Measurements from ENCODE around the gene COPG1. TPM values are rescaled to one million over a fixed set of nuclear protein-coding genes. Genes with fewer than 3 reads are reported as not detected.
A peak's percentile ranks its signal among the peaks of the same experiment; 100 is the strongest.

The COPG1 gene
- total RNA-seq, 1 donor from 2014 or later: 286 TPM

DNA sequence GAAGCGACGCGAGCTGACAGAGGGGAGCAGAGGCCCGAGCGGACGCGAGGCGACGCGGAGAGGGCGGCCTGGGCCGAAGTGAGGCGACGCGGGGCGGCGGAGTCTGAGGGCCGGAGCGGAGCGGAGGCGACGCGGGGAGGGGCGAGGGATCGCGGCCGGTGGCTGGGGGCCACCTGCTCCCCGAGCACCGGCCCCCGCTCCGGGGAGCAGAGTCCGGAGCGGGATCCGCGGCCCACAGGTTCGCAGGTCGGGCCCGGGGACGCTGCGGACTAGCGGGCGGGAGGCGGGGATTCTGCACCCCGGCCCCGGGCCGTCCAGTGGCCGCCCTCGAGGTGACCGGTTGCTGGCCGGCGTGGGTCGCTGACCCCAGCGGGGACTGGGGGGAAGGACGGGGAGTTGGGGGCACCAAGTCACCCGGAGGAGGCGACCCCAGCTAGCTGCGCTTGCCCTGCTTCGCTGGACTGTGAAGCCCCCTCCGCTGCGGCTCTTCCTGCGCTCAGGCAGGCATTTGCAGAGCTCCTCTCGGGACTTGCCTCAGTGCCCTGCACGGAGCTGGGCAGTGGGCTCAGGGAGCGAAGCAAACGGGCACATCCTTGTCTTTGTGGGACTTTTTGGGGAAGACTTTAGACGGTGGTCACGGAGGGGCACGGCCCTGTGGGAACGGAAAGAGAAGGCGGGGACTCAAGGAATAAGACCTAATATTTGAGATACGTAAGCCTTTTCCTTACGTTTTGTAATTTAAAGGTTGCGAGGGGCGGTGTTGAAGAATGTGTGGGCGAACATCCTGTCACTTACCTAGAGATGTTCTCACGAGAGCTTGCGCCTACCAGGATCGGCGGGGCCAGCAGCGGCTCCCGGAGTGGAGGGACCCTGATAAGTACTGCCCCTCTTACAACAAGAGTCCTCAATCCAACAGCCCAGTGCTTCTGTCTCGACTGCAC, 29.8 kb downstream of the COPG1 start:
- peak; percentile 49 for DNase-seq (ENCODE audit: low read depth)

DNA sequence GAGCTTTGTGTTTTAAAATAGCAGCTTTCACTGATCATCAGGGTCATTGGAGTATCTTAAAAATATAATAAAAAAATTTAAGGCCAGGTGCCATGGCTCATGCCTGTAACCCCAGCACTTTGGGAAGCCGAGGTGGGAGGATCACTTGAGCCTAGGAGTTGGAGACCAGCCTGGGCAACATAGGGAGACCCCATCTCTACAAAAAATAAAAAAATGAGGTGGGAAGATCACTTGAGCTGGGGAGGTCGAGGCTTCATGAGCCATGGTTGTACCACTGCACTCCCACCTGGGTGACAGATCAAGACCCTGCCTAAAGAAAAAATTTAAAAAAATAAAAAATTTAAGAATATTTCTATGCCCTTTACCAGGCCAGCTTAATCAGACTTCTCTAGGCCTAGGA, 30.8 kb downstream of the COPG1 start:
- no peak for DNase-seq (ENCODE audit: low read depth)

DNA sequence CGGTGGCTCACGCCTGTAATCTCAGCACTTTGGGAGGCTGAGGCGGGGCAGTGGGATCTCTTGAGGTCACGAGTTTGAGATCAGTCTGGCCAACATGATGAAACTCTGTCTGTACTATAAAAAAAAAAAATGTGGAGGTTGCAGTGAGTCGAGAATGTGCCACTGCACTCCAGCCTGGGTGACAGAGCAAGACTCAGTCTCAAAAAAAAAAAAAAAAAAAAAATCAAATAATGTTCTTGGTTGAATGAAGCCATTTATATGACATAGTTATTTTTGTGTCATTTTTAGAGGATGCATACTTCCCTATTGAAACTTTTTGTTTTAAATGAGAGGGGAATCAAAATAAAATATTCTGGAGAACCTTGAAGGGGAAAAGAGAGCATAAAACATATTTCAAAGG, 32.3 kb downstream of the COPG1 start:
- DNase-seq (ENCODE audit: low read depth): no peak

DNA sequence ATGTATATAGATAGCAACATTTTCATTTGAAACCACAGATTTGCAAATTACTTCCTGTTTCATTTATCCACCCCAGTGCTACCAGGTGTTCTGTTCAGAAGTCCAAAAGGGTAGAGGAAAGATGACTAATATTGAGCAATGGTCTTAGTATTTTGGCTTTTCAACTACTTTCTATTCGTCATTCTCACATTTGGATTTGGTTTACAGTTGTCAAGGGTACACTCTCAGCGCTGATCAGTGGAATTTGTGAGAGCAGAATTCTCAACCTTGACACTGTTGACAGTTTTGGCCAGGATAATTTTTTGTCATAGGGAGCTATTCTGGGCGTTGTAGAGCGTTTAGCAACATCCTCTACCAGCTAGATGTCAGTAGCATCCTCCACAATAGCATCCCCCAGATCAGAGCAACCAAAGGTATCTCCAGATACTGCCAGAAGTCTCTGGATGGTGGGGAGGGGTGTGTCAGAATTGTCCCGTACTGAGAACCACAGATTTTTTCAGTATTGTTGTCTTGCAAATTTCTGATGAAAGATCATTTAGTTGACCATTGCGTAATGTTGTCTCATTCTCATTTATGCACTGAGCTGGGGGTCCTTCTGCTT, 33.4 kb downstream of the COPG1 start:
- DNase-seq (ENCODE audit: low read depth): peak; percentile 13

DNA sequence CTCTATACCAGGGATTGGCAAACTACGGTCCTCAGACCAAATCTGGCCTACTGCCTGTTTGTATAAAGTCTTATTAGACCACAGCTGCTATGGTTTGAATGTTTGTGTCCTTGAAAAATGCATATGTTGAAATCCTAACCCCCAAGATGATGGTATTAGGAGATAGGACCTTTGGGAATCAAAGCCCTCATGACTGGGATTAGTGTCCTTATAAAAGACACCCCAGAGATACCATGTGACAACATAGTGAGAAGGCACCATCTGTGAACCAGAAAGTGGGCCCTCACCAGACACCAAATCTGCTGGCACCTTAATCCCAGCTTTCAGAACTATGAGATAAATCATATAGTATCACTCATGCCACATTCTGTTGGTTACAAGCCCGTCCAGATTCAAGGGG, 36.7 kb downstream of the COPG1 start:
- DNase-seq (ENCODE audit: low read depth): no peak

DNA sequence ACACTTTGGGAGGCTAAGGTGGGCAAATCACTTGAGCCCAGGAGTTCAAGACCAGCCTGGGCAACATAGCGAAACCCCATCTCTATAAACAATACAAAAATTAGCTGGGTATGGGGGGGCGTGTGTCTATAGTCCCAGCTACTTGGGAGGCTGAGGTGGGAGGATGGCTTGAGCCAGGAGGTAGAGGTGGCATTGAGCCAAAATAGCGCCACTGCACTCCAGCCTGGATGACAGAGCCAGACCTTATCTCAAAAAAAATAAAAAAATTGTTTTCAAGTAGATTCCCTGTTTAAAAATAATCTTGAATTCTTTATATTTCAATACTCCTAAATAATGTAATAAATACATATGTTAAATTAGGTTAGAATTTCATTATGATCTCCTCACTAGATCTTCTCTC, 39.0 kb downstream of the COPG1 start:
- DNase-seq (ENCODE audit: low read depth): no peak

DNA sequence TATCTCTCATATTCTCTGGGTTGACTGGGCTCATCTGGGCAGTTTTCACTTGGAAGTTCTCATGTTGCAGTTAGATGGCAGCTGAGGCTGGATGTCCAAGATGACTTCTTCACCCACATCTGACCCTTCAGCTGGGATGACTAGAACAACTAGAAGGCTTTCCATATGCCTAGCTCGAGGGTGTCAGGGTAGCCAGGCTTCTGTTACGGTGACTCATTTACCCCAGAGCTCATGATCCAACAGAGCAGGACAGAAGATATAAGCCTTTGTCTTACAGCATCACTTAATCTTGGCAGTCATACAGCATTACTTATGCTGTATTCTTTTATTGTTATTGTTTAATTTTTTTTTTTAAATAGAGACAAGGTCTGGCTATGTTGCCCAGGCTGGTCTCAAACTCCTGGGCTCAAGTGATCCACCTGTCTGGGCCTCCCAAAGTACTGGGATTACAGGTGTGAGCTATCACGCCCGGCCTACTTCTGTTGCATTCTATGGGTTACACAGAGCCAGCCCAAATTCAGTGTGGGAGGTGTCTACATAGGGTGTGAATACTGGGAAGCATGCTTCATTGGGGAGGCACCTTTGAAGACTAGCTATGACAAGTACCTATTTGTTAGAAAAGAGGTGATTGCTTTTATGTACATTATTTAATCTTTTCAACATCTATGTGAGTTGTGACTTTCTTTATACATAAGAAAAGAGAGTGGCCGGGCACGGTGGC, 40.0 kb downstream of the COPG1 start:
- DNase-seq (ENCODE audit: low read depth): no peak

DNA sequence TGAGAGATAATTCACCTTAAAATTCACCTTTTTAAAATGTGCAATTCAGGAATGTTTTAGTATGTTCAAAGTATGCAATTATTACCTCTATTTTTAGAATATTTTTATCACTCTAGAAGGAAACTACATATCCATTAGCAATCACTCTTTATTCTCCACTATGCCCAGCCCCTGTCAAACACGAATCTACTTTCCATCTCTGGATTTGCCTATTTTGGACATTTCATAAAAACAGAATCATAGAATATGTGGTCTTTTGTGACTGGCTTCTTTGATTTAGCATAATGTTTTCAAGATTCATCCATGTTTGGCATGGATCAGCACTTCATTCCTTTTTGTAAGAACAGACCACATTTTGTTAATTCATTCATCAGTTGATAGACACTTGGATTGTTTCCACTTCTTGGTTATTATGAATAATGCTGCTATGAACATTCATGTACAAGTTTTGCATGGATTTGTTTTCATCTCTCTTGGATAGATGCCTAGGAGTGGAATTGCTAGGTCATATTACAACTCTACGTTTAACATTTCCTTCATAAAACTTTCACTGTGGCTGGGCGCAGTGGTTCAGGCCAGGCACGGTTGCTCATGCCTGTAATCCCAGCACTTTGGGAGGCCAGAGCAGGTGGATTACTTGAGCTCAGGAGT, 42.0 kb downstream of the COPG1 start:
- no peak for DNase-seq (ENCODE audit: low read depth)

DNA sequence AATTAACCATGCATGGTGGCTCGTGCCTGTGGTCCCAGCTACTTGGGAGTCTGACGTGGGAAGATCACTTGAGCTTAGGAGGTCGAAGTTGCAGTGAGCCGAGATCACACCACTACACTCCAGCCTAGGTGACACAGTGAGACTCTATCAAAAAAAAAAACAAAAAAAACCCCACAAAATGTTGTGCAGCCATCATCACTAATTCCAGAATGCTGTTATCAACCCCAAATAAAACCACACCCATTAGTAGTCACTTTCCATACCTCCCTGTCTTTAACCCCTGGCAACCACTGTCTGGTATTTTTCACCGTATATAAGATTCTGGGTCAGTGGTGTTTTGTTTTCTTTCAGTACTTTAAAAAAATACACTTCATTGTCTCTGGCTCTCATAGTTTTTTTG, 45.9 kb downstream of the COPG1 start:
- no peak for DNase-seq (ENCODE audit: low read depth)

DNA sequence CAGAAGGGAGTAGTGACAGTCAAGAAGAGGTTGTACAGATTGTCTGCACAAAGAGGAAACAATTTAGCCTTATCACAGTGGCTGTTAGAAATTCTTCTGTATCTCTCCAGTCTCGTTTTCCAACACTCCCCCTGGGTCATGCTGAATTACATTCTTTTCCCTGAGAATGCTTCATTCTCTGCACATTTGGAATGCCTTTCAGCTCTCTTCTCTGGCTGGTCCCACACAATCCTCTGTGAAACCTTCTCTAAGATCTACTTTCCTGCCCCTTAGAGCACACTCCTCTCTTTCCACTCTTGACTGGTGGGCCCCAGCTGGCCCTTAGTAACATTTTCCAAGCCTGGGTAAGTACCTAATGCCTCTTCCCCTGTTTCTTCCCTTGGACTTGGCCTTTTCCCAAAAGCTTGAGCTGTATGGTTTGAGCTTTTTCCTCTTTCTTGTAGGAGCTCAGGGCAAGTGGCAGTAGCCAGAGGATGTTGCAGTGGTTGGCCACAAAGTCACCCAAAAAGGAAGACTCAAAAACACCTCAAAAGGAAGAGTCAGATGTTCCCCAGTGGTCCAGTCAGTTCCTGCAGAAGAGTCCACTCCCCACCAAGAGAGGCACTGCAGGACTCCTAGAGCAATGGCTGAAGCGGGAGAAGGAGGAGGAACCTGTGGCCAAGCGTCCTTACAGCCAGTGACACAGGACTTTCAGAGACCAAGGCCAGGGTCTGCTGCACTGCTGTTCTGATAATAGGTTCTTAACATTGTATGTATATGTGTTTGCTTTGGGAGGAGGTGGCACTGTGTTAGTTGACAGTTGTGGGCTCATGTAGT, 54.9 kb downstream of the COPG1 start:
- DNase-seq (ENCODE audit: low read depth): no peak

DNA sequence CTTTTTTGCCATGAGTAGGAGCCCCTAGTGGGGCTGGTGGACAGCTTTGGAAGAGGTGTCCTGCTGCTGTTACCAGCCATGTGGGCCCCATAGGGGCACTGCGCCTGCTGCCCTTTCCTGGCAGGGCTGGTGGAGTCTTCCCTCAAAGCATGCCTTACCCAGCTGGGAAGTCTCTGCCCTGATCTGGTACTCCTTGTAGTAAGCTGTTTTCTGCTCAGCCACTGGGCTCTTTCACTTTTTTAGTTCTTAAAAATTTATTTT, 55.5 kb downstream of the COPG1 start:
- no peak for DNase-seq (ENCODE audit: low read depth)

DNA sequence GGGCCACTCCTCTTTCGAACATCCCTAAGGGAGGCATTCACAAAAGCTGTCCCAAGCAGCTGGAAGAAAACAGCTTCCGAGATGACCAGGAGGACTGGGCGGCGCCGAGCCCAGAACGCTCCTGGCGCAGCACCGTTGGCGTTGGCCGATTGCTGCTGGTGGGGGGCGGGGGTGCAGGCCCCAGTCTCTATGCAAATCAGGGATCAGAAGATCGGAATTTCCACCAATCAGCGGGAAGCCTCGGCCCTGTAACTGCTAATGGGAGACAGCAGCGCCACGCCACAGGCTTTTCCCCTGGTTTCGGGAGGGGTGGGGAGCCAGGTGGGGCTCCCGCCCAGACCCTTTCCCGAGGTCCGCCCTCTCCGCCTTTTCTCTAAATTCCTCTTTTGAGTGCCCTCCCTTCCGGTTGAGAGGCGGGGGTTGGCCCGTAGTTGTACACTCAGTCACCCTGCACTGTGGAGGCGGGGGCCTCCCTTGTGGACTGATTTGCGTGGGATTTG, 56.2 kb downstream of the COPG1 start:
- DNase-seq (ENCODE audit: low read depth): peak; percentile 81

DNA sequence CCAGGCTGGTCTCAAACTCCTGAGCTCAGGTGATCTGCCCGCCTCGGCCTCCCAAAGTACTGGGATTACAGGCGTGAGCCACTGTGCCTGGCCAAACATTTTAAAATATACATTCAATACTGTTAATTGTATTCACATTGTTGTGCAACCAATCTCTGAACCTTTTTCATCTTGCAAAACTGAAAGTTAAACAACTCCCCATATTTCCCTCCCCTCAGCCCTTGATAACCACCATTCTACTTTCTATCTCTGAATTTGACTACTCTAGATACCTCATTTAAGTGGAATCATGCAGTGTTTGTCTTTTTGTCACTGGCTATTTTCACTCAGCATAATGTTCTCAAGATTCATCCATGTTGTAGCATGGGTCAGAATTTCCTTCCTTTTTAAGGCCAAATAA, 59.2 kb downstream of the COPG1 start:
- DNase-seq (ENCODE audit: low read depth): no peak

DNA sequence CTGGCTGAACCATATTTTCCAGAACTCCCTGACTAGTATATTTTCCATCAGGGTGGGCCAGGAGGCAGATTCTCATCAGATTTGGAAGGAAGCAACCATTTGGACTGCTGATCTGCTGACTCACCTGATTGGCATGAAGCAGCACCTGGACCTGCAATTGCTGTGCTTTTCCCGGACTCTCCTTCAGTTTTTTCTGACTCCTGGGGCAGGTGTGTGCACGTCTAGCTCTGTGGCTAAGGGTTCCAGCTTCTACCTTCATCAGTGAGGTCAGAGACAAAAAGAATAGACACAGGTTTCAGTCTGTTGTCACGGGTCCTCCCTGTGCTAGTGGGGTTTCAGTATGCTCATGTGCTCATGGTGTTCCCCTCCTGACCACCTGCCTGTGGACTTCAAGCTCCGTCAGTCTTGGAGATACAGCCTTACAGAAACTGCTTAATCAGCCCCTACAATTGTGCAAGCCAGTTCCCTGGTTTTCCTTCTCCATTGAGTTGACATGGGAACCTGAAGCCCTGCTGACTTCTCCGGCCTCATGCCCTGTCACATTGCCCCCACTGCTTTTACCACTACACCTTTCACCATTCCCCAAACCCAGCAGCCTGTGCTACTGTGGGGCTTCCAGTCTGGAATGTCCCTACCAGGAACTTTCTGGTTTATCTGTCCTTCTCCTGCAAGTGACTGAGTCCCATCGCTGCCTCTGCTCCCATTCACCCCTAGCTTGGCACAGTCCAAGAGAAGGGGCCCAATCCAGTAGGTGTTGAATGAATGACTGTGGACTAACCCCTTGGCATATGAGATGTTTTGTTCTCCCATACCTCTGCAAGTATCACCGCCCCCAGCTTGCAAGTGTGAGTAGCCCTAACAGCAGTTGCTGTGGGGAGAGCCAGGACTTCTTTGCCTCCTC, 61.0 kb downstream of the COPG1 start:
- peak; percentile 25 for DNase-seq (ENCODE audit: low read depth)

DNA sequence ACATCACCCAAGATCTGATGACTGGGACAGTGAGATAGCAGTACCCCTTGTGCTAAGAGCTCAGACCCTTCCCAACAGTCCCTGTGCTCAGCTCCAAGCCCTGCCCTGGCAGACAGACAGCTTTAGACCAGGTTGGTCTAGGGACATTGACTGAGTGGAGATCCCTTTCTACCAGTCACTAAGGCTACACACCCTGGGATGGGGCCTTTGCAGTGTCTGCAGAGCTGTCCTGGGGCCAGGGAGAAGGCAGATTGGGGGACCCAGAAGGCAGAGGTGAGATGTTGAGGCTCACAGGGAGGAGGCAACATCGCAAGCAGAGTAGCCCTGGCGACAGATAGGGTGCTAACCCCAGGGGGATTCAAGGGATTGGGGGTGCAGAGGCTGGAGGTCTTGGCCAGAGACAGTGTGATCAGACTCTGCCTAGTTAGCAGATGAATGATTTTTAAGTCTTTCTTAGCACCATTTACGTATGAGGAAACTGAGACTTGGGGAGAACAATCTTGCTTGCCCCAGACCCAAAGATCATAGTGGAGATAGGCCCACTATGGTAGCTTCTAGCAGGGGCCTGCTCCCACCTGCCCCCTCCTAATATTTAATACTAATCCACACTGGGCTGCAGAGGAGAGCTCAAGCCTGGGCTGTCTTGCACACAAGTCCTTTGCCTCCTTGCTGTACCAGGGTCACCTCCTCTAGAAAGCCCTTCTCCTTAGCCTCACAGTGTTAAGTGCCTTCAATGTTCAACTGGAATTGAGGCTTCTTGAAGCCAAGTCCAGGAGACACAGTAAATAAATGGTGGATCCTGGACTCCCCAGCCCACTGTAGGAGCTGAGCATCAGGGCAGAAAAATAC, 61.9 kb downstream of the COPG1 start:
- DNase-seq (ENCODE audit: low read depth): no peak

DNA sequence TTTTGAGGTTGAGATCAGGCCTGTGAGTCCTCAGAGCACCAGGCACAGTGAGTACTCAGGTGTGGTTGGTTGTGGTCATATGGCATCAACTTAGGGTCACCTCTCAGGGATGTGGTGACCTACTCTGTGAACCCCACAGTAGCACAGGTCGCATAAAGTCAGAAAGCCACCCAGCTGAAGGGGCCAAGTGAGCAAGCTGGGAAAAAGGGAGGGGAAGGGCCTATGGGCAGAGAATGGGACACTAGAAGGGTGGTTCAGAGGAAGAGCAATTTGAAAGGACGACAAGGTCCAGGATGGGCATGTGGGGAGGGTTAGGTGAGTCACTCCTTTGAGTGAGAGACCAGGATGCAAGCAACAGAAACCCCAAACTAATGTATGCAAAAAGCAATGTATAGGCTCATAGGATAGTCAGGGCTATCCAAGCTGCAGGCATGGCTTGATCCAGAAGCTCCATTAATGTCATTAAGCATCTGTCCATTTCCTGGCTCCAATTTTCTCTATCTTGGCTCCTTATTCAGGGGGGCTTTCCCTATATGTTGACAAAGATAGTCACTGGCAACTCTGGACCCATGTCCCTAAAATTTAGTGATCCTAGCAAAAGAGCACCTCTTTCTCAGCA, 62.7 kb downstream of the COPG1 start:
- no peak for DNase-seq (ENCODE audit: low read depth)

DNA sequence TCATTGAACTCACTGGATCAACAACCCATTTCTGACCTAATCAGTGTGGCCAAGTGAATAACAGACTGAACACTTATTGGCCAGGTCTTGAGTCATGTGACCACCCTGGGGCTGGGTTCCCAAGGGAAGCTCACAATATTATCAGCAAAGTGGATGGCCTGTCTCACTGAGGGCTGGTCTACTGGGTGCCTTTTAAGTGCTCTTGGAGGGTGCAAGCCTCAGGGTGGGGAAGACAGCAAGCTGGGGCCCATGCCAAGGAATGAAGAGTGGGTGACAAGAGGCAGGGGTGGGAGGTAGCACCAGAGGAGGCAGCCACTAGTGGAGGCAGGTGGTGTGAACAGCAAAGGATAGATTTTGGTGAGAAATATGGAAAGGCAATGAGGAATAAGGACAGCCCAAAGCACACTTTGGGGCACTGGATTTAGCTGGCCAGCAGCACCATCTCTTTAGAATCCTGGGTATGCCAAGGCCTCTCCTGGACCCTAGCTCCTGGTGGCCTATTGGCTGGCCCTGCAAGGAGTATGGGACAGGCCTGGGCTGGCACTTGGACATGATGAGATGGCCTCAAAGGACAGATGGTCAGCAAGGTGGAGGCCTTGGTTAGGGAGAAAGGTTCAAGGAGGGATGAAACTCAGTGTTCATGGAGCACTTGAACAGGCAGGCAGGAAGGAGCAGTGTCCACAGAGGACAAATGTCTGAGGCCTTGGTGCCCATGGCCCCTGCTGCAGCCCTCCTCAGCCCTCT, 63.4 kb downstream of the COPG1 start:
- DNase-seq (ENCODE audit: low read depth): no peak

DNA sequence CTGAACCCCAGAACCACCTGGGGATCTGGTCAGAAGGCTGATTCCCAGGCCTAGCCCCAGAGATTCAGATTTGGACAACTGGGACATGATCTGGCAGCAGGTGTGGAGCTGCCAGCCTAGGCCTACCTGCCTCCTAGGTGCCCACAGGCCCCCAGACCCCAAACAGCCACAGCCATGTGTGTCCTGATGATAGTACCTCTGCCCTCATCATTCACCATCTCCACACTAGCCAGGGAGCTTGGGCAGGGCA, 63.9 kb downstream of the COPG1 start:
- DNase-seq (ENCODE audit: low read depth): no peak
